ENCODE measurements around the gene KLK3. TPM values are rescaled to one million over a fixed set of nuclear protein-coding genes. Genes with fewer than 3 reads are reported as not detected.

KLK3 gene
- polyA plus RNA-seq, 2 of the 4 experiments (the other 2 are of a cell fraction): not detected

DNA sequence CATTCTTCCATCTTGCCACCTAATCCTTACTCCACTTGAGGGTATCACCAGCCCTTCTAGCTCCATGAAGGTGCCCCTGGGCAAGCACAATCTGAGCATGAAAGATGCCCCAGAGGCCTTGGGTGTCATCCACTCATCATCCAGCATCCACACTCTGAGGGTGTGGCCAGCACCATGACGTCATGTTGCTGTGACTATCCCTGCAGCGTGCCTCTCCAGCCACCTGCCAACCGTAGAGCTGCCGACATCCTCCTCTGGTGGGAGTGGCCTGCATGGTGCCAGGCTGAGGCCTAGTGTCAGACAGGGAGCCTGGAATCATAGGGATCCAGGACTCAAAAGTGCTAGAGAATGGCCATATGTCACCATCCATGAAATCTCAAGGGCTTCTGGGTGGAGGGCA lies 3.1 kb upstream of the KLK3 start:
- H3K27ac ChIP-seq: no peak overlapping the region
- no peak for TF ChIP-seq ESRRA (IDR thresholded peaks at IDR 0.05; ENCODE audit: borderline replicate concordance, low read length)
- TF ChIP-seq, protein P1, sequence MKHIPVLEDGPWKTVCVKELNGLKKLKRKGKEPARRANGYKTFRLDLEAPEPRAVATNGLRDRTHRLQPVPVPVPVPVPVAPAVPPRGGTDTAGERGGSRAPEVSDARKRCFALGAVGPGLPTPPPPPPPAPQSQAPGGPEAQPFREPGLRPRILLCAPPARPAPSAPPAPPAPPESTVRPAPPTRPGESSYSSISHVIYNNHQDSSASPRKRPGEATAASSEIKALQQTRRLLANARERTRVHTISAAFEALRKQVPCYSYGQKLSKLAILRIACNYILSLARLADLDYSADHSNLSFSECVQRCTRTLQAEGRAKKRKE (CRISPR knock-in tag; IDR thresholded peaks at IDR 0.05; ENCODE audit: low read depth): no peak
- TF ChIP-seq TFCP2L1 (CRISPR knock-in tag; IDR thresholded peaks at IDR 0.05): no peak
- no peak for TF ChIP-seq HDAC2 (IDR thresholded peaks at IDR 0.05)
- TF ChIP-seq, protein P2, sequence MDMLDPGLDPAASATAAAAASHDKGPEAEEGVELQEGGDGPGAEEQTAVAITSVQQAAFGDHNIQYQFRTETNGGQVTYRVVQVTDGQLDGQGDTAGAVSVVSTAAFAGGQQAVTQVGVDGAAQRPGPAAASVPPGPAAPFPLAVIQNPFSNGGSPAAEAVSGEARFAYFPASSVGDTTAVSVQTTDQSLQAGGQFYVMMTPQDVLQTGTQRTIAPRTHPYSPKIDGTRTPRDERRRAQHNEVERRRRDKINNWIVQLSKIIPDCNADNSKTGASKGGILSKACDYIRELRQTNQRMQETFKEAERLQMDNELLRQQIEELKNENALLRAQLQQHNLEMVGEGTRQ (IDR thresholded peaks at IDR 0.05): no peak
- no peak for TF ChIP-seq BHLHE40 (IDR thresholded peaks at IDR 0.05; ENCODE audit: low read depth, low read length)
- no peak for TF ChIP-seq EHMT2 (IDR thresholded peaks at IDR 0.05; ENCODE audit: low read depth)
- H3K4me3 ChIP-seq: no peak overlapping the region
- ATAC-seq (no peak), FAIRE-seq (no peak), DNase-seq (ENCODE audit: low read depth in 1 of 2, low spot score in 1 of 2) (no peak)
- H3K9me3 ChIP-seq: no peaks in the 10 kb centered on the region
- CTCF ChIA-PET: interaction anchor here (0.6 kb wide), 1 partner anchor 249 kb away, joined by 8 read pairs; no protein-coding TSS in a partner anchor
- no peak overlapping the region for H3K4me2 ChIP-seq
- WGBS (ENCODE audit: missing lambda C conversion rate): 29% methylated on average over 4 of the region's 4 CpGs
- POLR2A ChIA-PET: no interaction called here
- no peaks in the 10 kb centered on the region for H3K4me1 ChIP-seq

DNA sequence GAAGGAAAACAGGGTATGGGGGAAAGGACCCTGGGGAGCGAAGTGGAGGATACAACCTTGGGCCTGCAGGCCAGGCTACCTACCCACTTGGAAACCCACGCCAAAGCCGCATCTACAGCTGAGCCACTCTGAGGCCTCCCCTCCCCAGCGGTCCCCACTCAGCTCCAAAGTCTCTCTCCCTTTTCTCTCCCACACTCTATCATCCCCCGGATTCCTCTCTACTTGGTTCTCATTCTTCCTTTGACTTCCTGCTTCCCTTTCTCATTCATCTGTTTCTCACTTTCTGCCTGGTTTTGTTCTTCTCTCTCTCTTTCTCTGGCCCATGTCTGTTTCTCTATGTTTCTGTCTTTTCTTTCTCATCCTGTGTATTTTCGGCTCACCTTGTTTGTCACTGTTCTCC lies 2.7 kb downstream of the KLK3 start:
- no peak for DNase-seq (ENCODE audit: low read depth in 1 of 2, low spot score in 1 of 2)
- ATAC-seq: no peak
- Histone ChIP-seq H3K4me3 (no peak overlapping the region), H3K9me3 (peaks cover 18% of the 10 kb centered on the region), H3K4me1 (no peaks in the 10 kb centered on the region), H3K27ac (no peak overlapping the region), H3K4me2 (no peak overlapping the region)
- TF ChIP-seq FOSL2 (IDR thresholded peaks at IDR 0.05) (no peak), FOSL2 (CRISPR knock-in tag; IDR thresholded peaks at IDR 0.05) (no peak), HEYL (CRISPR knock-in tag; IDR thresholded peaks at IDR 0.05) (no peak), ZFP36 (IDR thresholded peaks at IDR 0.05; ENCODE audit: borderline replicate concordance, partially characterized antibody) (no peak), BHLHE40 (IDR thresholded peaks at IDR 0.05; ENCODE audit: low read depth, low read length) (no peak), SMC3 (IDR thresholded peaks at IDR 0.05) (no peak), HOXB13 (CRISPR knock-in tag; IDR thresholded peaks at IDR 0.05; ENCODE audit: low read depth) (no peak), TP53 (CRISPR knock-in tag; IDR thresholded peaks at IDR 0.05) (no peak), TFCP2L1 (CRISPR knock-in tag; IDR thresholded peaks at IDR 0.05) (no peak), CBX2 (IDR thresholded peaks at IDR 0.05; ENCODE audit: borderline replicate concordance, low read depth) (no peak), RARB (CRISPR knock-in tag; IDR thresholded peaks at IDR 0.05) (no peak), EHMT2 (IDR thresholded peaks at IDR 0.05; ENCODE audit: low read depth) (no peak)
- TF ChIP-seq, protein P3, sequence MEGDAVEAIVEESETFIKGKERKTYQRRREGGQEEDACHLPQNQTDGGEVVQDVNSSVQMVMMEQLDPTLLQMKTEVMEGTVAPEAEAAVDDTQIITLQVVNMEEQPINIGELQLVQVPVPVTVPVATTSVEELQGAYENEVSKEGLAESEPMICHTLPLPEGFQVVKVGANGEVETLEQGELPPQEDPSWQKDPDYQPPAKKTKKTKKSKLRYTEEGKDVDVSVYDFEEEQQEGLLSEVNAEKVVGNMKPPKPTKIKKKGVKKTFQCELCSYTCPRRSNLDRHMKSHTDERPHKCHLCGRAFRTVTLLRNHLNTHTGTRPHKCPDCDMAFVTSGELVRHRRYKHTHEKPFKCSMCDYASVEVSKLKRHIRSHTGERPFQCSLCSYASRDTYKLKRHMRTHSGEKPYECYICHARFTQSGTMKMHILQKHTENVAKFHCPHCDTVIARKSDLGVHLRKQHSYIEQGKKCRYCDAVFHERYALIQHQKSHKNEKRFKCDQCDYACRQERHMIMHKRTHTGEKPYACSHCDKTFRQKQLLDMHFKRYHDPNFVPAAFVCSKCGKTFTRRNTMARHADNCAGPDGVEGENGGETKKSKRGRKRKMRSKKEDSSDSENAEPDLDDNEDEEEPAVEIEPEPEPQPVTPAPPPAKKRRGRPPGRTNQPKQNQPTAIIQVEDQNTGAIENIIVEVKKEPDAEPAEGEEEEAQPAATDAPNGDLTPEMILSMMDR (IDR thresholded peaks at IDR 0.05): no peak
- TF ChIP-seq, protein P4, sequence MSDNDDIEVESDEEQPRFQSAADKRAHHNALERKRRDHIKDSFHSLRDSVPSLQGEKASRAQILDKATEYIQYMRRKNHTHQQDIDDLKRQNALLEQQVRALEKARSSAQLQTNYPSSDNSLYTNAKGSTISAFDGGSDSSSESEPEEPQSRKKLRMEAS (IDR thresholded peaks at IDR 0.05): no peak
- TF ChIP-seq, protein P5, sequence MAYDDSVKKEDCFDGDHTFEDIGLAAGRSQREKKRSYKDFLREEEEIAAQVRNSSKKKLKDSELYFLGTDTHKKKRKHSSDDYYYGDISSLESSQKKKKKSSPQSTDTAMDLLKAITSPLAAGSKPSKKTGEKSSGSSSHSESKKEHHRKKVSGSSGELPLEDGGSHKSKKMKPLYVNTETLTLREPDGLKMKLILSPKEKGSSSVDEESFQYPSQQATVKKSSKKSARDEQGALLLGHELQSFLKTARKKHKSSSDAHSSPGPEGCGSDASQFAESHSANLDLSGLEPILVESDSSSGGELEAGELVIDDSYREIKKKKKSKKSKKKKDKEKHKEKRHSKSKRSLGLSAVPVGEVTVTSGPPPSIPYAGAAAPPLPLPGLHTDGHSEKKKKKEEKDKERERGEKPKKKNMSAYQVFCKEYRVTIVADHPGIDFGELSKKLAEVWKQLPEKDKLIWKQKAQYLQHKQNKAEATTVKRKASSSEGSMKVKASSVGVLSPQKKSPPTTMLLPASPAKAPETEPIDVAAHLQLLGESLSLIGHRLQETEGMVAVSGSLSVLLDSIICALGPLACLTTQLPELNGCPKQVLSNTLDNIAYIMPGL (CRISPR knock-in tag; IDR thresholded peaks at IDR 0.05; ENCODE audit: borderline replicate concordance): no peak
- ChIA-PET CTCF (interaction anchor here (1.6 kb wide), 1 partner anchor 65 kb away, joined by 4 read pairs; no protein-coding TSS in a partner anchor), POLR2A (no interaction called here)
- FAIRE-seq: no peak
- 44% methylated on average over 6 of the region's 6 CpGs for WGBS (ENCODE audit: missing lambda C conversion rate)

All from A549 (cell line).